Stimulated activated CD8-positive, alpha-beta memory T cell treated with anti-CD3 and anti-CD28 coated beads, Interleukin-7, amount 100 ng/mL, for 1 hour (primary cell): ENCODE data around the gene ASXL2.
"Not testable (repeated sequence)": the region's sequence is repeated elsewhere in the genome, so short reads cannot be mapped to it uniquely, and the experiment has no call there.

Source experiments
- DNase-seq, 2 donors: peaks; one replicate each; pipeline ENCODE4 v3.0.0-alpha.2; 2020; ENCODE audit warnings: low read depth in 2 of 2

ASXL2 gene

DNA sequence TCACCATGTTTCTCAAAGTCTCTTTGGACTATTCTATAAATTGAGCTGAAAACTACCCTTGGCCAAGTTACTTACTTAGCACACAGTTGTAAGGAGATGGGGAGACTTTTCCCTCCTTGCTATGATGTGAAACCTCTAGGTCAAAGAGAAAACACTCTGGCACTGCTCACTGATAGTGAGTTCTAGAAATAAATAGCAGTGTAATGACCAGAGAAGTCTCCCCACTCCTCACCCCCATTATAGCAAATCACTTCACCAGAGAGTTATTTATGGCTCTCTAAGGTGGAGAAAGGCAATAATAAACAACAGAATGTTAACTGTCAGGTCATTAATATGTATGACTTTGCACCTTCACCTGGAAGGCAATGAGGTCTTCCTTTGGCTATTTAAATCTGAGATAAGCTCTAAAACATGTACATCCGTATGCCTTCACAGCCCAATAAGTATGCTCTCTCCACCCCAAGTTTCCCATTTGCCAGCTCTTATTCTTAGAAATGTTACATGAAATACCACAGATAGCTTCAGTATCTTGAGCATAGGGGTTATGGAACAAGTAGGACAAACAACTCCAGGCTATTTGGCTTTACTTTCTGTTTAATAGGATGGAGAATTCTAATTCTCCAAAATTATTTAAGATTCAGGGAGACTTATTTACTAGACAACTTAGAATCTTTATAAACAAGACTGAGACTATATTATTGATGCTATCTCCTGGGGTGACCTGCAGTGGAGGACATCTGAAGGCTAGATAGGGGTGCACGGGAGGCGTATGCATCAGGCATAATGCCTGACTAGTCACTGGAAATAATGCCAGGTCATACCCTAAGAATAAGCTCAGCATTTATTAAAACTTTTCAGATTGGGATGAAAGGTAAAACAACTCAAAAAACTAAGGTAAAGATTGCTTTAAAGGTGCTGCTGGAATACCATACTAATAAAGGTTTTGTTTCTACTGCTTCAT is 139.6 kb downstream of the ASXL2 start:
- DNase-seq, result no peak

GRCh38 chr2:25736899-25737515 is 141.3 kb downstream of the ASXL2 start:
- DNase-seq, result no peak

GRCh38 chr2:25735835-25736234 is 142.5 kb downstream of the ASXL2 start:
- DNase-seq, result no peak

DNA sequence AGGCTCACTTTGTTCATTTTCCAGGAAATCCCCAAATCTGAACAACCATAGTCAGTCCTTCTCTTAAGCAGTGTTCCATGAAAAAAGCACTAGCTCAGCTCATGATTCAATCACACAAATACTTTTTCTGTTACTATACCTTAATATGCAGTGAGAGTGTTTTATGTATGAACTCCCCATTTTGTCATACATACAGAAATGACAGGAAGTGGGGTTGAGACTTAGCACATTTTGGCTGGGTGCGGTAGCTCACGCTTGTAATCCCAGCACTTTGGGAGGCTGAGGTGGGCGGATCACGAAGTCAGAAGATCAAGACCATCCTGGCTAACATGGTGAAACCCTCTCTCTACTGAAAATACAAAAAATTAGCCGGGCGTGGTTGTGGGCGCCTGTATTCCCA is 149.7 kb downstream of the ASXL2 start:
- no peak for DNase-seq

DNA sequence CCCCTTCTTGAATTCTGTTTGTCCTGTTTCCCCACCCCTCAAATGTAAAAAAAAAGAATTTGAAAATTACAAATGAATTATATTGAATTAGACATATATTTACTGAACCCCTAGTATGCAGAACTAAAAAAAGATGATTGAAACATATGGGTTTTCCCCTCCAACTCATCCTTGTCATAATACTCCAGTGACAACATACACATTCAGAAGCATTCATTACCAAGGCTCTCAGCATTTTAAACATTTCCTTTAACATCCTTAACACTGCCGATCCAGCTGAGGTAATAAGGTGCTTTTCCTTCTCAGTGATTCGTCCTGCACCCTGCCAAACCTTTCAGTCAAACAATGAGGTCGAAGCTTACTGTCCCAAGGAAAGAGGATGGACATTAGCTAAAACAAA is 151.8 kb downstream of the ASXL2 start:
- no peak for DNase-seq

DNA sequence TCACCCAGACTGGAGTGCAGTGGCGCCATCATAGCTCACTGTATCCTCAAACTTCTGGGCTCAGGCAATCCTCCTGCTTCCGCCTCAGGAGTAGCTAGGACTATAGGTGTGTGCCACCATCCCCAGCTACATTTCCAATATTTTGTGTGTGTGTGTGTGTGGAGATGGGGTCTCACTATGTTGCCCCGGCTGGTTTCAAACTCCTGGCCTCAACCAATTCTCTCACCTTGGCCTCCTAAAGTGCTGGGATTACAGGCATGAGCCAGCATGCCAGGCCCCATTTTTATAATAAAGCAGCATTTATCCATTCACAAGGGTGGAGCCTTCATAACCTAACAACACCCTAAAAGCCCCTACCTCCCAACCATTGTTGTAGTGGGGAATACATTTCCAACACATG is 152.4 kb downstream of the ASXL2 start:
- DNase-seq, result no peak

- DNase-seq, result no peak
Measured at GRCh38 chr2:25724756-25725155, 153.5 kb downstream of the ASXL2 start.

DNA sequence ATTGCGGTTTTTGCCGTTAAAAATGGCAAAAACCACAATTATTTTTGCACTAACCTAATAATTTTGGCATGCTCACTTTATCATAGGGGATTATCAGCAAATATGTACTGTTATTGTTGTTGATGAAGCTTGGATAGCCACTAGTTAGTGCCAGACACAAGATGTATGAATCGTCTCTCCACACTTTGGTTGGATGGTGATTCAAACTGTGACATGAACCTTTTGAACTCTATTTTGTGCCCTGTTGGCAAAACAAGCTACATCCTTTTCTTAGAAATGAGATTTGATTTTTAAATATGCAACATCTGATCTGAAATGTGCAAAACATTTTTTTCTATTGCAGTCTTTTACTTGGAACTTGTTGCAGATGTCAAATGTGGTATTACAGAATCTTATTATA is 156.1 kb downstream of the ASXL2 start:
- no peak for DNase-seq

DNA sequence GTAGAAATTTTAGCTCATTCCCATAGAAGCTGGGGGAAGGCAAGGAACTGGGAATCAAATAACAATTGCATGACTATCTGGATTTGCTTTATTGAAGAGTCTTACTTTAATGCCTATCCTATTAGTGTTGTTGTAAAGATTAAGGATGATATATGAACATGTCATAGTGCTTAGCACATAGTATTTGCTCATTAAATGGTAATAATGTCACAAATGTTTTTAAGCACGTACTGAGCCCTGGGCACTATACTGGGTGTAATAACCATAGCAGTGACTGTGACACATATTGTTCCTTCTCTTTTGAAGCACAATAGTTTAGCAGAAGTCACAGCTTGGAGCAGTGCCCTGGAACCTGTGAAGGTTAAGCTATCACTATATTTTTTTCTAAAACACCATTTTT is 157.7 kb downstream of the ASXL2 start:
- no peak for DNase-seq

- no peak for DNase-seq
Measured at GRCh38 chr2:25714740-25715139, 163.5 kb downstream of the ASXL2 start.

DNA sequence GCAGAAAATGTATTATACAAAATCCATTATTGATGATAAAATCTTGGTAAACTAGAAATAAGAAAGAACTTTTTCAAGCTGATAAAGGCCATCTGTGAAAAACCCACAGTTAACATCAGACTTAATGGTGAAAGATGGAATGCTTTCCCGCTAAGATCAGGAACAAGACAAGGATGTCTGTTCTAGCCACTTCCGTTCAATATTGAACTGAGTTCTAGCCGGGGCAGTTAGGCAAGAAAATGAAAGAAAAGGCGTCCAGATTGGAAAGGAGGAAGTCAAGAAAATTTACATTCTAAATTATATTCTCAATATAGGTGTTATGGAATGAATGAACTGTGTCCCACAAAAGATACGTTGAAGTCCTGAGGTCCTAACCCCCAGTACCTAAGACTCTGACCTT is 165.8 kb downstream of the ASXL2 start:
- no peak for DNase-seq

- no peak for DNase-seq
Measured at GRCh38 chr2:25711675-25712354, 166.5 kb downstream of the ASXL2 start.

GRCh38 chr2:25710750-25711149 is 167.5 kb downstream of the ASXL2 start:
- no peak for DNase-seq

- DNase-seq, result no peak
Measured at GRCh38 chr2:25709349-25709748, 168.9 kb downstream of the ASXL2 start.

- DNase-seq, result no peak
Measured at GRCh38 chr2:25707927-25708590, 170.2 kb downstream of the ASXL2 start.

DNA sequence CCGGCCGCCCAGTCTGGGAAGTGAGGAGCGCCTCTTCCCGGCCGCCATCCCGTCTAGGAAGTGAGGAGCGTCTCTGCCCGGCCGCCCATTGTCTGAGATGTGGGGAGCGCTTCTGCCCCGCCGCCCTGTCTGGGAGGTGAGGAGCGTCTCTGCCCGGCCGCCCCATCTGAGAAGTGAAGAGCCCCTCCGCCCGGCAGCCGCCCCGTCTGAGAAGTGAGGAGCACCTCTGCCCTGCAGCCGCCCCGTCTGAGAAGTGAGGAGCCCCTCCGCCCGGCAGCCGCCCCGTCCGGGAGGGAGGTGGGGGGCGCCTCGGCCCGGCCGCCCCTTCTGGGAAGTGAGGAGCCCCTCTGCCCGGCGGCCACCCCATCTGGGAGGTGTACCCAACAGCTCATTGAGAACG is 172.7 kb downstream of the ASXL2 start:
- DNase-seq, result not testable (repeated sequence)

- DNase-seq, result no peak
Measured at GRCh38 chr2:25701801-25702200, 176.5 kb downstream of the ASXL2 start.

GRCh38 chr2:25700221-25700660 is 178.0 kb downstream of the ASXL2 start:
- DNase-seq, result no peak

GRCh38 chr2:25699216-25699615 is 179.1 kb downstream of the ASXL2 start:
- DNase-seq, result no peak

GRCh38 chr2:25698752-25699151 is 179.5 kb downstream of the ASXL2 start:
- DNase-seq, result no peak

DNA sequence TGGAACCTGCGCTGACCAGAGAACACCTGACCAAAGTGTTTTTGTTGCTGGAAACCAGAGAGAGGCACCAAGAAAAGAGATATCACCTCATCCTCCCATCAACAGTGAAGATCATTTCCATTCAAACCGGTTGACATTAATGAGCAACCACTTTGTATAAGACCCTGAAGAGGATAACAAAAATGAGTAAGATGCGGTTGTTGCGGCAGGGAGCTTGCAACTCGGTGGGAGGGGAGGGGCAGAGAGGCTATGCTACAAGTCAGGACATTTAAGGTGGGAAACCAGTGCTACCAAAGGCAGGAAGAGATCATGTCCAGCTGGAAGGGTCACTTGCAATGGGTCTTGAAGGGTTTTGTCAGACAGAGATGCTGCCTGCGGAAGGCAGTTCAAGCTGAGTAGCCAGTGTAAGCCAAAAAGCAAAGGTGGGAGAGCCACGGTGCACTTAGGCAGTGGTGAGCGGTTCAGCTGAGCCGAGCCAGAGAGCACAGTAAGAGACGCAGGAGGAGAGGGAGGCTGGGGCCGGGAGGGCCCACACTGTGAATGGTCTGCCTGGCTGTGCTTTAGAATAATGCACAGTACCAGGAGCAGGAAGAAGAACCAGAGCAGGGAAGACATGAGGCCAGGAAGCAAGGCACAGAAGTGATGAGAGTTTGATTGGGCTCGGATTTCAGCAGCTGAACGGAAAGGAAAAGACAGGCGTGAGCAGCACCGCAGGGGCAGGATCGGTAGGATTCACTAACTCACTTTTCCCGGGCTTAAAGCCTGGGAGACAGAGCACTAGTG is 180.5 kb downstream of the ASXL2 start:
- no peak for DNase-seq
